GM18499 (cell line): ENCODE measurements around the gene ACR.
"Not testable (repeated sequence)": the region's sequence is repeated elsewhere in the genome, so short reads cannot be mapped to it uniquely, and the experiment has no call there.

ENCODE experiments used
- ATAC-seq: cut with Tn5 transposase; IDR thresholded peaks from one replicate; pipeline ENCODE4 v1.9.1; 2021; ENCODE audit warnings: moderate number of reproducible peaks; ENCODE audit not compliant: insufficient read depth, unreplicated experiment

The ACR gene

GRCh38 chr22:50756949-50757491 is 19.0 kb downstream of the ACR start:
- not testable (repeated sequence) for ATAC-seq

GRCh38 chr22:50759597-50760341 is 21.8 kb downstream of the ACR start:
- ATAC-seq = not testable (repeated sequence)

GRCh38 chr22:50761829-50762228 is 23.8 kb downstream of the ACR start:
- ATAC-seq = not testable (repeated sequence)

- ATAC-seq = not testable (repeated sequence)
Measured at GRCh38 chr22:50764288-50764687, 26.3 kb downstream of the ACR start.

- not testable (repeated sequence) for ATAC-seq
Measured at GRCh38 chr22:50775132-50775531, 37.1 kb downstream of the ACR start.

GRCh38 chr22:50777631-50778030 is 39.6 kb downstream of the ACR start:
- not testable (repeated sequence) for ATAC-seq

GRCh38 chr22:50780244-50780643 is 42.2 kb downstream of the ACR start:
- not testable (repeated sequence) for ATAC-seq

- ATAC-seq = not testable (repeated sequence)
Measured at GRCh38 chr22:50782253-50782652, 44.2 kb downstream of the ACR start.

- peak; percentile 77 for ATAC-seq
Measured at GRCh38 chr22:50783033-50783879, 45.3 kb downstream of the ACR start, which contains the start of gene RABL2B. Gene RABL2B (minus strand): TSS chr22:50783636. CDS start chr22:50782294, 1,342 bp downstream.

GRCh38 chr22:50783880-50784276 is 45.9 kb downstream of the ACR start:
- peak; percentile 5 for ATAC-seq

GRCh38 chr22:50785289-50785688 is 47.3 kb downstream of the ACR start:
- not testable (repeated sequence) for ATAC-seq

GRCh38 chr22:50786936-50787335 is 48.9 kb downstream of the ACR start:
- not testable (repeated sequence) for ATAC-seq
